NCI-H226 (cell line): Measurements from ENCODE around the gene DHCR7.

Source experiments
- DNase-seq: peaks from one replicate; pipeline ENCODE4 v3.0.0-alpha.2; 2015

Gene DHCR7, protein sequence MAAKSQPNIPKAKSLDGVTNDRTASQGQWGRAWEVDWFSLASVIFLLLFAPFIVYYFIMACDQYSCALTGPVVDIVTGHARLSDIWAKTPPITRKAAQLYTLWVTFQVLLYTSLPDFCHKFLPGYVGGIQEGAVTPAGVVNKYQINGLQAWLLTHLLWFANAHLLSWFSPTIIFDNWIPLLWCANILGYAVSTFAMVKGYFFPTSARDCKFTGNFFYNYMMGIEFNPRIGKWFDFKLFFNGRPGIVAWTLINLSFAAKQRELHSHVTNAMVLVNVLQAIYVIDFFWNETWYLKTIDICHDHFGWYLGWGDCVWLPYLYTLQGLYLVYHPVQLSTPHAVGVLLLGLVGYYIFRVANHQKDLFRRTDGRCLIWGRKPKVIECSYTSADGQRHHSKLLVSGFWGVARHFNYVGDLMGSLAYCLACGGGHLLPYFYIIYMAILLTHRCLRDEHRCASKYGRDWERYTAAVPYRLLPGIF

DNA sequence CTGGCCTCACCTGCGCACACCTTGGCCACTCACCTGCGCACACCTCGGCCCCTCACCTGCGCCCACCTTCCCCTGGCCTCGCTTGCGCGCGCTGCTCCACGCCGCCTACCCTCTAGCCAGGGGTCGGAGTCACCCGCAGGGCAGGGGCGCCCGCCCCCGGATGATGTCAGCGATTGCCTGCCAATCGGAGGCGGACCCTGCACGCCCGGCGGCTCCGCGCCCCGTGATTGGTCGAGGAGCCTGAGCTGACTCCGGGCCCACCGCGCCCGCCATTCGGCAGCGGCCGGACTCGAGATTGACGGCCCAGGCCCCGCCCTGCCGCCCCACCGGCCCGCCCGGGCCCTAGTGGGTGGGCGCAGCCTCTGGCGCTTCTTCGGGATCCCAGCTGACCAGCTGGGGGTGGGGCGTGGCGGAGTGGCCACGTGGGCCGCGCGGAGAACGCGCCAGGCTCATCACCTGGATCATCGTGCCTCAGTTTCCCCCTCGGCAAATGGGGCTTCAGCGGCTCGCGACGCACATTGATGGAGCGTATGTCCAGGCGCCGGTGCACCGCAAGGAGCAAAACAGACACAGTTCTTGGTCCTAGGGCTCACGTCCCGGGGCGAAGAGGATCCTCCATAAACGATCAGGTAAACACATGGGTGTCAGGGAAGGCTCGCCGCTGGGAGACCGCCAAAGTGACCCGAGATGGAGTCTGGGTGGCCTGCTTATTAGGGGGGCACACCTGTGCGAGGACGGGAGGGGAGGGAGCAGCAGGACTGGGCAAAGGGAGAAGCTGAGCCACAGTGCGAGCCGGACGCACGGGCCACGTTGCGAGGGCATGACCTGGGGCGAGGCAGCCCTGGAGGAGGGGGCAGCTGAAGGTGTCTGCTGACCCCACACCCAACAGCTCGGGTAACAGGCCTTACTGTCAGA lies at the start of gene DHCR7:
TSS of gene DHCR7 (minus strand) at position 137 of the 915 bp plus-strand sequence. CDS start 3,441 bp downstream, outside the sequence.
- DNase-seq, result peak; percentile 94

DNA sequence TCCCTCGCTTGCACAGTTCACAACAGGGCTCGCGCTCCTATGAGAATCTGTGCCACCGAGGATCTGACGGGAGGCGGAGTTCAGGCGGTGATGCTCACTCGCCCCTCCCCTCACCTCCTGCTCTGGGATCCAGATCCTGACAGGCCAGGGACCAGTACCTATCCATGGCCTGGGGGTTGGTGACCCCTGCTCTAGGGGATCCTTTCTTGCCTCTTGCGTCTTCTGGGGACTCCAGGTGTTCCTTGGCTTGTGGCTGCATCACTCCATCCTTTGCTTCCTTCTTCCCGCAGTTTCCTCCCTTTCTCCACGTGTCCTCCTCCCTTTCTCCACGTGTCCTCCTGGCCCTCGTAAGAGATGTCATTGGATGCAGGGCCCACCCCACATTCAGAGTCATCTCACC lies 48.2 kb upstream of the DHCR7 start:
- DNase-seq, result no peak

DNA sequence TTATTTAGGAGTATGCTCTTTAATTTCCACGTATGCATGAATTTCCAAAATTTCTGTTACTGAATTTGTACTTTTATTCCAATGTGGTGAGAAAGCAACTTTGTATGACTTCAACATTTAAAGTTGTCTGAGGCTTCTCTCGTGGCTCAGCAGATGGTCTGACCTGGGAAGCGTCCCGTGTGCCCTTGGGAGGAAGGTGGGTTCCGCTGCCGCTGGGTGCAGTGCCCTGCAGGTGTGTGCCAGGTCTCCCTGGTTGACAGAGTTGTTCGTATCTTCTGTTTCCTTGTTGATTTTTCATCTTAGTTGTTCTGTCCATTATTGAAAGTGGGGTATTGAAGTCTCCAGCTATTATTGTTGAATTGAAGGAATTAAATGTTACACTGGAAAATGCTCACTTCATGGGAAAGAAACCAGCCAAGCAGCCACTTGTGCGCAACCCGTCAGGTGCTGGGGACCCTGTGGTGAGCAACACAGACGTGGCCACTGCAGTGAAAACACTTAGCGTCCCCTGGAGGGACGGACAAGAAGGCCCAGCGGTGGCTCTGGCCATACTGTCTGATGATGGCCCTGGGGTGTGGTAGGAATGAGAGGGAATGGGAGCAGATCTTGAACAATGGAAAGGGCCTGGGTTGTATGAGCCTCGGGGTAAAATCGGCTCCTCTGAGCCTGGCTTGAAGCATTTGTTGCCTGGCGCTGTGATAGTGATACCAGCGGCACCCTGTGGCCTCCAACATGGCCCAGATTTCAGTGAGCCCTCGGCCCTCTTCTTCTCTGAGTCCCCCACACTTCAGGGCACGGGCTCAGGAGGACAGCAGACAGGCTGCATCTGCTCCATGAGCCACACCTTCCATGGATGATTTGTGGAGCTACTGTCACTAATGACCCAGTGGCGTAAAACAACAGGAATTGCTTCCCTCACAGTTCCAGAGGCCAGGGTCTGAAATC lies 47.4 kb upstream of the DHCR7 start:
- DNase-seq, result no peak

DNA sequence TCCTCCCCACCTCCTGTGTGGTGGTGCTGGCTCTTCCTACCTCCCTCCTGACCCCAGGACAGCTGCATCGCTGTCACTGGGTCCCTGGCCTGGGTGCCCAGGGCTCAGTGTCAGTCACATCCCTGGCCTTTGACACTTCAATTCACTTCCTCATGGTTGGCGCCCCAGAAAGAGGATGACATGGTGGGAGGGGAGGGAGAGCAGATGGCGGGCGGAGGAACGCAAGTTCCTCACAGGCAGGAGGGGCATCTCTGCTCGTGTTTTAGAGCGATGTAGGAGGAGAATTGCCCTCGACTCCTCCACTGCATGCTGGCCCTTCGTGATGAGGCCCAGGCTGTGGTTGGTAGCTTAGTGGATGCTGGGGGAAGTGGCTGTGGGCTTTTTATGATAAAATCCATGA lies 43.7 kb upstream of the DHCR7 start:
- DNase-seq, result no peak

DNA sequence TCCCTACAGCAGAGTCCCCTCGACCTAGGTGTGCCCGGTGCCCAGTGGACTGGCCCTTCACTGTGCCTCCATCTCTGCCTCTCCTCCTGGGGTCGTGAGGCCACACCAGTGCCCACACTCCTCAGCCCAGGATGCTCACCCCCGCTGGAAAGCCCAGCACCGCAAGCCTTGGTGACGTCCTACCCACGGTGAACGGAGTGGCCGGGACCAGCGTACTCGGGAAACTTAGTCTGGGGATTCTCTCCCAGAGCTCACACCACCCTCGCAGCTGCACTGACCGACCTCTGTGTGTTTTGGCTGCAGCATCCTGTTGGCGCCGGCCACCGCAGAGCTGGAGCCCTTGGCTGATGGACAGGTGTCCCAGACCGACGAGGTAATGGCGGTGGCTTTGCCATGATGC lies 43.3 kb upstream of the DHCR7 start:
- DNase-seq, result no peak

DNA sequence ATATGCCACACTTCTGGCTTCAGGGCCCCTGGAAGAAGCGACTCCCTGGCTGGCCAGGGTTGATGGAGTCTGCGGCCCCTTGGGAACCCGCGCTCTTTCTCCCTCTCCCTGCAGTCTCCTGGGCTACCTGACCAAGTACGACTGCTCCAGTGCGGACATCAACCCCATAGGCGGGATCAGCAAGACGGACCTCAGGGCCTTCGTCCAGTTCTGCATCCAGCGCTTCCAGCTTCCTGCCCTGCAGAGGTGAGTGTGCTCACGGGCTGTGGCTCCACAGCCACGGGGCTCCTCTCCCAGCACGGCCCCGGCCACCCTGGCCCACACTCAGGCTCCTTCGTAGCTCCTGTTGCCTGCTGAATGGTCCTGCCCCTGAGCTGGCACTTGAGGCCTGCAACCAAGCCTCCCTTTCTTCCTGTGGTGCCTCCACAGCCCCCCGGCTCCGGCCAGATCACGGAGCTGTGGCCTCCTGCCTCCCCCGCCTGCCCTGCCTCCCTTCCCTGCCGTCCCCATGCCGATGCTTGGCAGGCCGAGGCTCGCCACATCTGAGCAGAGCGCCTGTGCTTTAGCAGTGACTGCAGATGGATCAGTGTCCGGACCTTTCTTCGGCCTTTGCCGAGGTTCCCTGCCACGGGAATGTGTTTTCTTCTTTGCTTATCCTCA lies 42.7 kb upstream of the DHCR7 start:
- no peak for DNase-seq

DNA sequence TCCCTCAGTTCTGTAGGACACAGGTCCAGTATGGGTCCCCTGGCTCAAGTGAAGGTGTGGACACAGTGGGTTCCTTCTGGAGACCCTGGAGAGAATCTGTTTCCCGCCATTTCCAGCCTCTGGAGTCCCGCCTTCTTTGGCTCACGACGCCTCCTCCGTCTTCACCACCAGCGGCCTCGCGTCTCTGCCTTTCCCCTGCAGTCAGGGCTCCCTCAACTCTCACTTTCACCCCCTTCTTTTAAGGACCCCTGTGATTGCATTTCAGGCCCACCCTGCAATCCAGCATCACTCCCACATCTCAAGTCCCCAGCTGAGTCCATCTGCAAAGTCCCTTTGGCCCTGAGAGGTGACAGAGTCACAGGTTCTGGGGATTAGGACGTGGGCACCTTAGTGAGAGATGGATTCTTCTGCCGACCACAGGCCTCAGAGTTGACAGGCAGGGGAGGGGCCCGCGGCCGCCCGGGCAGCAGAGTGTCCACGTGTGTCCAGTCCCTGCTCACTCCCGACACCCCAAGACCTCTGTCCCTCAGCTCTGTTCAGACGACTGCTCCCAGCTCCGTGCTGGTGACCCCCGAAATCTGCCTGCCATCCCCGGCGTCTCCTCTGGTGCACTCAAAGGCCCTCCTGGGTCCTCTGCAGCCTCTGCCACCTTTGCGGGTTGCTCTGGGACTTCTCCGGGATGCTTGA lies 42.0 kb upstream of the DHCR7 start:
- no peak for DNase-seq

DNA sequence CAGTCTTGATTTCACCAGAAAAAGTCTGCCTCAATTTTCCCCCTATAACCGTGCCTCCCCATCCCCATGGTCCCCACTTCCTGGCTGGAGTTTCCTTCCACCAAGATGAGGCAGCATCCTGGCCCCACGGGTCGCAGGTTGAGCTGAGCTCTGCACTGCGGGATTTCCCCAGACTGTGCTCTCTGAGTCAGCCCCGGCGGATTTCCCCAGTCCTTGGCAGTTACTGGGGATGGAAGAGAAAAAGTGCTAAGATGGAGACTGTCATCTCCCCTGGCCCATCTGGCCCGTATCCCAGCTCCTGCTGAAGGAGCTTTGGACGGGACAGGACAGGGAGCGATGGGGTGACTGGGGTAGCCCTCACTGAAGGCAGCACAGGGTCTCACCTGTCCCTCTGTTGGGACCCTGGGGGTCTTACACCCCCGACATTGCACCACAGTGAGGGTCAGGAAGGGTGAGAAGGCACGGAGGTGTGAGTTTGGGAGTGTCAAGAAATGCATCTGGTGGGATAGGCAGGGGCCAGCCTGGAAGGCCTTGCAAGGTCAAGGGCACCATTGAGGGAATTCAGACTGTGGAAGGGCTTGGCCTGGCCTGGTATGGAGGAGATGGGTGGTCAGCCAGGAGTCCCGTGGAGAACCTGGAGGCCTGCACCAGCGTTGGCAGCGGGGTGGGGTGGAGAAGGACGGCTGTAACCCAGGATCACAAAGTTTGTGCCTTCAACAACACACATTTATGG lies 41.3 kb upstream of the DHCR7 start:
- peak; percentile 74 for DNase-seq

DNA sequence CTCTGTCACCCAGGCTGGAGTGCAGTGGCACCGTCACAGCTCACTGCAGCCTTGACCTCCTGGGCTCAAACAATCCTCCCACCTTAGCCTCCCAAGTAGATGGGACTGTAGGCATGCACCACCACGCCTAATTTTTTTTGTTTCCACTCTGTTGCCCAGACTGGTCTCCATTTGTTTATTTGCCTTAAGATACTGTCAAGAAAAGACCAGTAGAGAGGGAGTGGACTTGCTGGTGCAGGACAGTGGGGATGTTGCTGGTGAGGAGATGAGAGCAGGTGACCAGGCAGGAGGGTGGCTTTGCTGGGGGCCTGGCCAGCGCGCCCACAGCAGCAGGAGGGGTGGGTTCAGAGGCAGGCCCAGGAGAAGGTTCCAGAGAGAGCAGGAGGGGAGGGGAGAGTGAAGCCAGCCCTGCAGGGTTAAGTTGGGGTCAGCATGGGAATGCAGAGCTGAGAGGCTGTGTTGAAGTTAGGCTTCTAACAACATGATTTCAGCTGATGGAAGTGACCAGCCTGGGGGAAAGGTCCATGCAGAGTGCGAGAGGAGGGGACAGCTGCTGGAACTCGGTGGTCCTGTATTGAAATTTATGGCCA lies 40.6 kb upstream of the DHCR7 start:
- DNase-seq, result no peak

DNA sequence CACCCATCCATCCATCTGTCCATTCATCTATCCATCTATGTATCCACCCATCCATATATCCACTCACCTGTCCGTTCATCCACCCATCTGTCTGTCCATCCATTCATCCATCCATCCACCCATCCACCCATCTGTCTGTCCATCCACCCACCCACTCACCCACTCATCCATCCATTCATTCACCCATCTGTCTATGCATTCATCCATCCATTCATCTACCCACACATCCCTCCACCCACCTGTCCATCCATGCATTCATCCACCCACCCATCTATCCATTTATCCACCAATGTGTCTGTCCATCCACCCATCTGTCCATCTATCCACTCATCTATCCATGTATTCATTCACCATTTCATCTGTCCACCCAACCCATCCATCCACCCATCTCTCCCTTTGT lies 38.1 kb upstream of the DHCR7 start:
- no peak for DNase-seq

DNA sequence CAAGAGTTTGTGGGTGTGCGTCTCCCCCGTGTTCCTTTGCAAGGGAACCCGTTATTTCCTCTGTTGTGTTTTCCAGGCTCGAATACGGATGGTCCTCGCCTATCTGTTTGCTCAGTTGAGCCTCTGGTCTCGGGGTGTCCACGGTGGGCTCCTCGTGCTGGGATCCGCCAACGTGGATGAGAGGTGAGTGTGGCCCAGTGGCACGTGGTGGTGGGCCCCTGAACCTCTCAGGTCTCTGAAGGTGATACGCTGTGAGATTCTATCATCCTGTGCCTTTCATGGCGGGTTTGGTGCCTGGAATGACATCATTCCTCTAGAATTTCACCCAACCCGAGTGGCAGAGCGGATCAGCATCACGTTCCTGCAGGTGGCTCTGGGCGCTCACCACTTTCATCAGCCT lies 37.3 kb upstream of the DHCR7 start:
- no peak for DNase-seq

DNA sequence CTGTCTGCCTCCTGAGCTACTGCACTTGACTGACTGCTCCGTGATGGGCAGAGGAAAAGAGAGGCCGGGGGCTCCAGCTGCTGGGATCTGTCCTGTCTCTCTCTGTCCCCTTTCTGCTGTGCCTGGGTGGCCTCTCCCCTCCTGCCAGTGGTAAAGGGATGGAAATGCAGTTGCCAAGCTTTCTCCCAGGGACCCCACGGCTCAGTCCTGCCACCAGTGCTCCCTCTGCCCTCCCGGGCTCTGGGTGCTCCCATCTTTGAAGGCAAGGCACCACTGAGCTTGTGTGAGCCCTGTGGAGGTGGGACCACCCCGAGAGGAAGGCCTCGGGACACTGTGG lies 36.8 kb upstream of the DHCR7 start:
- DNase-seq, result no peak

DNA sequence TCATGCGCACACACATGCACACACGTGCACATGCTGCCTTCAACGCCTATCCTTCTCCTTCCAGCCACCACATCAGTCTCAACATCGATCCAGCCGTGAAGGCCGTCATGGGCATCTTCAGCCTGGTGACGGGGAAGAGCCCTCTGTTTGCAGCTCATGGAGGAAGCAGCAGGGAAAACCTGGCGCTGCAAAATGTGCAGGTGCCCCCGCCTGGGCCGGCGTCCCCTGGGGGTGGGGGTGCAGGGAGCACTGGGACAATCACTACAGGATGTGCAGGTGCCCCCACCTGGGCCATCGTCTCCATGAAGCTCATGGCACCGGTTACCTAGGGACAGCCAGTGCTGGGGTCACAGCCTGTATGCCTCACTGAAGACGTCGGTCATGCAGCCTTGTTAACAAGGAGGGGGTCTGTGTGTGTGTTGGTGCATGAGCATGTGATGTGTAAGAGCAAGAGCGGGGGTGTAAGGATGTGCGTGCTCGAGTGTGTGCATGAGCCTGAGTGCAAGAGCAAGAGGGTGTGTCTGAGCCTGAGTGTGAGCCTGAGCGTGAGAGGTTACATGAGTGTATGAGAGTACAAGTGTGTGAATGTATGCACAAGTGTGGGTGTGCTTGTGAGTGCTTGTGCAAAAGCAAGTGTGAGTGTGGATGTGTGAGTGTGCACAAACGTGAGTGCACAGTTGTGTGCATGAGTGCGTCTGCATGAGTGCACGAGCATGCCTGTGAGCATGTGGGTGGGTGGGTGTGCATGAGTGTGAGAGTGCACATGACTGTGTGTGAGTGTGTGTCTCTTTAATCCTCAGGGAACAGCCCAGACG lies 36.3 kb upstream of the DHCR7 start:
- no peak for DNase-seq

DNA sequence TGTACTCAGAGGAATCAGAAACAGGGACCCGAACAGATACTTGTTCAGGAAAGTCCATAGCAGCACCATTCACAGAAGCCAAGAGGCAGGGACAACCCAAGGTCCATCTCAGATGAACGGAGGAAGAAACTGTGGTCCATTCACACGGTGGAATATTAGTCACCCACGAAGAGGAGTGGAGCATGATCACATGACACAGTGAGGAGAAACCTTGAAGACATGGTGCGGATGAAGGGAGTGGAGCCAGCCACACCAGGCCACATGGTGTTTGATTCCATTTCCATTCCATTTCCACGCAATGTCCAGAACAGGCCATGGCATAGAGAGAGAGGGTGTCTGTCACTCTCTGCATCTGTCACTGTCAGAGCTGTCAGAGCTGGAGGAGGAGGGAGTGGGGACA lies 35.5 kb upstream of the DHCR7 start:
- DNase-seq, result no peak

DNA sequence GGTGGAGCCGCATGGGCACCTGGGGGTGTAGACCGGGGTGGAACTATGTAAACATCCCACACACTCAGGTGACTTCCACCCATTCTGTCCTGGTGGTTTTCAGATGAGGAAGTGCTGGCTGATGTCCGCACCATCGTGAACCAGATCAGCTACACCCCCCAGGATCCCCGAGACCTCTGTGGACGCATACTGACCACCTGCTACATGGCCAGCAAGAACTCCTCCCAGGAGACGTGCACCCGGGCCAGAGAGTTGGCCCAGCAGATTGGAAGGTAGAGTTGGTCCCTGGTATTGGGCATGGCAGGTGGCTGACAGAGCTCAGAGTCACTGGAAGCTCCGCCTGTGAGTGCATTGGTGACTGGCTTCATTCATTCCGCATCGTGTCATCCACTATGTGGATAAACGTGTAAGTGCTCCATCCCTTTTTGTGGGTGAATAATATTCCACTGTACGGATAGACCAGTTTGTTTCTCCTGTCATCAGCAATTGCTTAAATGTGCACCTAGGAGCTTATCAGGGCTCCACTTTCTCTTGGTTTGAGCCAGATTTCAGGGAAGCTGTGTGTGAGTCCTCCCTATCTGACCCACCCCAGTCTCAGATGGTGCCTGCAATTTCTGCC lies 34.7 kb upstream of the DHCR7 start:
- DNase-seq, result no peak

DNA sequence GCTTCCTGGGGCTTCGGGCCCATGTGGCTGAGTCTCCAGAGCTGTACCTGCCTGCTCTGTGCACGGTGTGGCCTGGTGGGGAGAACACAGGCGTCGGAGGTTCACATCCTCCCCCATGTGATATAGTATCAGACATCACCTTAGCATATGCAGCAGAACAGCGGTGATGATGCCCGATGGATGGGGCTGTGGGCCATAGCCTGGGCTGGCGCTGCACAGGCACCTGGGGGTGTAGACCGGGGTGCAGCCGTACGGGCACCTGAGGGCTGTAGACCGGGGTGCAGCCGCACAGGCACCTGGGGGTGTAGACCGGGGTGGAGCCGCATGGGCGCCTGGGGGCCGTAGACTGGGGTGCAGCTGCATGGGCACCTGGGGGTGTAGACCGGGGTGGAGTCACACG lies 34.0 kb upstream of the DHCR7 start:
- no peak for DNase-seq

DNA sequence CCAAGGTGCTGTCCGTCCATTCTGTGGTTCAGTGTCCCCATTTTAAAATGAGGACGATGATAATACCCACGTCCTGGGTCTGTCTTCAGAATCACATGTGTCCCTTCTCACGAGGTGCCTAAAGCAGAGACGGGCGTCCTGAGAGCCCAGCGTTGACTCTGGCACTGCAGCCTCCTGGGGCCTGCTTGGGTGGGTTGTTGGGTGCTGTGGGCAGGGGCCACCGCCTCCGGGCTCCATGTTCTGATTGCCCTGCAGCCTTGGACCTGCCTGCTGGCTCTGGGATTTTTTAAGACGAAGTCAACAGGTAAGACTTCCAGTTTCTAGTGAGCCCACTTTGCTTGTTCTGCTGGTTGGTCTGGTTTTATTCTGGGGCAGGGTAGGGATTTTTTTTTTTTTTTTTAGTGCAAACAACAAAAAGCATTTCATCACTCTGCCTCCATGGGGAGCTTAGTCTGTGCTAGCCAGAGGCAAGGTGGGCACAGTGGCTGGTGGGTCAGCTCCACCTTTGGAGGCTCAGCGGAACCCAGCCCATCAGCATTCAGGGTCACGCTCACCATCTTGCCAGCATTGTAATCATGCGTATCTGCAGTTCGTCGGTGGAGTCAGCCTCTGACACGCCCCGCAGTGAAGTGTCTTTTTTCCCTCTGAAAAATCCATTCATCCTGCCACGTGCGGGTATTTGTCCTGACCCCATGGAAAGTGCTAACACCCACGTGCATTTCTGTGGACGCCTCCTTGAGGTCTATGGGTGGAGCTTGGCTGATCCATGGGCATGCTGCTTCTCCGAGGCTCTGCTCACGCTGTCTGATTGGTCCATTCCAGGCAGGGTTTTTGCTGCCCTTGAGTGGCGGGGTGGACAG lies 33.1 kb upstream of the DHCR7 start:
- DNase-seq, result no peak

DNA sequence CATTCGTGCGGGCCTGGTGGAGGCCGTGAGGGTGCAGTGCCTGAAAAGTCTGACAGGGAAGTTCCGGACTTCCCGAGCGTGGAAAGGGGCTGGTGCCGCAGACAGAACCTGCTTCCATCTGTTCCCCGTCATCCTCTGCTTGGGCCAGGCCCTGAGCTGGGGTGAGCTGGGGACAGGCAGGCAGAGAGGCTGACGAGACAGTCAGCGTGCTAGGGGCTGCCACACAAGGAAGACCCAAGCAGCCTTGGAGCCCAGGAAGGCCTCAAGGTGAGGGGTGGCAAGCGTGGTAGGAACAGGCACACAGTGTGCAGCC lies 30.3 kb upstream of the DHCR7 start:
- DNase-seq, result no peak
